Retinal pigment epithelial cell (primary cell): Measurements from ENCODE around the gene TMOD3.

ENCODE experiments used
- DNase-seq: peaks from one replicate; pipeline ENCODE4 v3.0.0-alpha.2; 2010; ENCODE audit warnings: low read depth
- H3K4me3 ChIP-seq: 2 replicates; pipeline ENCODE4 v1.5.1; 2011; ENCODE audit warnings: mild to moderate bottlenecking, low read length, control low read depth, moderate library complexity
- TF ChIP-seq, protein P1 (sequence below): conservative IDR thresholded peaks from 2 replicates; pipeline ENCODE4 v1.5.1; 2011; ENCODE audit warnings: low read depth, low read length, control low read depth, inconsistent platforms

Gene TMOD3

DNA sequence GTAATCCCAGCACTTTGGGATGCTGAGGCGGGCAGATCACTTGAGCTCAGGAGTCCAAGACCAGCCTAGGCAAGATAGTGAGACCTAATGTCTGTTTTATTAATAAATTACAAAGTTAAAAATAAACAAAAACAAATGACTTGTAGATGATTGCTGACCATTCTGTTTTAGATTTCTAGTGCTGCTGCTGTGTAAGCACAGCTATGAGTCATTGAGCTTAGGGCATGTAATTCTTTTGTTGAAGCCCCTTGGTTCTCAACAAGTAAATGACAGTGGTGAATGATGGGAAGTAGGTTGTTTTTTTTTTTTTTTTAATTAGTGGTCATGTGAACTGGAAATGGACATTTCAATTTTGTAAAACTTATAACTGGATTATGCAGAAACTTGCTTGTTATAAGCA, 78.9 kb downstream of the TMOD3 start:
- TF ChIP-seq, protein P1, sequence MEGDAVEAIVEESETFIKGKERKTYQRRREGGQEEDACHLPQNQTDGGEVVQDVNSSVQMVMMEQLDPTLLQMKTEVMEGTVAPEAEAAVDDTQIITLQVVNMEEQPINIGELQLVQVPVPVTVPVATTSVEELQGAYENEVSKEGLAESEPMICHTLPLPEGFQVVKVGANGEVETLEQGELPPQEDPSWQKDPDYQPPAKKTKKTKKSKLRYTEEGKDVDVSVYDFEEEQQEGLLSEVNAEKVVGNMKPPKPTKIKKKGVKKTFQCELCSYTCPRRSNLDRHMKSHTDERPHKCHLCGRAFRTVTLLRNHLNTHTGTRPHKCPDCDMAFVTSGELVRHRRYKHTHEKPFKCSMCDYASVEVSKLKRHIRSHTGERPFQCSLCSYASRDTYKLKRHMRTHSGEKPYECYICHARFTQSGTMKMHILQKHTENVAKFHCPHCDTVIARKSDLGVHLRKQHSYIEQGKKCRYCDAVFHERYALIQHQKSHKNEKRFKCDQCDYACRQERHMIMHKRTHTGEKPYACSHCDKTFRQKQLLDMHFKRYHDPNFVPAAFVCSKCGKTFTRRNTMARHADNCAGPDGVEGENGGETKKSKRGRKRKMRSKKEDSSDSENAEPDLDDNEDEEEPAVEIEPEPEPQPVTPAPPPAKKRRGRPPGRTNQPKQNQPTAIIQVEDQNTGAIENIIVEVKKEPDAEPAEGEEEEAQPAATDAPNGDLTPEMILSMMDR = no peak
- H3K4me3 ChIP-seq = no peak overlapping the region
- DNase-seq = peak; percentile 25

DNA sequence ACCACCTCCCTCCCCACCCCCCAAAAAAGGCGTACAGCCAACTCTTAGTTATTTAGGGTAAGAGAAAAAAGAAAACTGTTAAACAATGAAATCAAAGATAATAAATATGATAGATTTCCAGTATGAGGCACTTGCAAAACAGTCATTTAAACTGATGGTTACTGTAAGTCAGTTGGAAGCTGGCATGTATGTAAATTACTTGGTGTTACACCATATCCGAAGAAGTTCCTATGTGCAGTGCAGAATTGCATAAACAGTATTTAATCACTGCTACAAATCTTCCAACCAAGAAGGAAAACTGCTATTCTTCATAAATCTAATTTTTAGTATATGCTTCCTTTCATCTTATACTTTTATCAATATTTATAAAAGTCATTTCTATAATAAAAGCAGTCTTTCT, 80.1 kb downstream of the TMOD3 start:
- H3K4me3 ChIP-seq = no peak overlapping the region
- TF ChIP-seq, protein P1 = no peak
- DNase-seq = no peak

DNA sequence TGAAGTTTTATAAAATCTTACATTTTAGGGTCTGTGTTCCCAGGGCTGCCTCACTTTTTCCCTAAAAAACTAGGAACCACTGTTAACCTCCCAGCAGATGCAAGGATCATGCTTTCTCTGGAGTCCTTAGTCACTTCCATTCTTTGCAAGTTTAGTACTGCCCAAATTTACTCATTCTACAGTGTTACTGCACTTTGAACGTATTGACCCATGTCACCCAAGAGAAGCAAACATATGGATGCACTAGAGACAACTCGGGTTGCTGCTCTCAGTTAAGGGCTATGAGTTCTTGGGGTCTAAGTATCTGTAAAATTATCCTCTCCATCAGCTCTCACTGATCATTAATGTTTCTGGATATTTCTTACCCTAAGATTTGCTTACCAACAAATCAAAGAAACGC, 83.1 kb downstream of the TMOD3 start:
- no peak overlapping the region for H3K4me3 ChIP-seq
- DNase-seq = no peak
- TF ChIP-seq, protein P1 = no peak

DNA sequence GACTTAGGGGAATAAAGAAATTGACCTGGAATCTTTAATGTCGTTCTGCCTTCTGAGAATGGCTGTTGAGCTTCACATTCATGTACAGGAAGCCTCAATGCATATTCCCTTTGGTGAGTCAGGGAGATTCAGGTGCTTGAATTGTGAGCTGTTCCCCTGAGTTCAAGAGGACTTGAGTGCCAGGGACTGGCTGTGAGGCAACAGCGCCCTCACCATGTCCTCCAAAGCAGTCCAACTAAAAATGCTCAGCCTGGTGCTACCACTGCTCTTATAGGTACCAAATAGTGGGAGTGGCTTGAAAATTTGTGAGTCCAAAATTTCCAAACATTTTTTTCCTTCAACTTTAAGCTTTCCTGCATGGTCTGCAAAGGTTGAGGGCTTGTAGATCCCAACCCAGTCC, 88.0 kb downstream of the TMOD3 start:
- DNase-seq = no peak
- TF ChIP-seq, protein P1 = peak; percentile 55
- H3K4me3 ChIP-seq = no peak overlapping the region

DNA sequence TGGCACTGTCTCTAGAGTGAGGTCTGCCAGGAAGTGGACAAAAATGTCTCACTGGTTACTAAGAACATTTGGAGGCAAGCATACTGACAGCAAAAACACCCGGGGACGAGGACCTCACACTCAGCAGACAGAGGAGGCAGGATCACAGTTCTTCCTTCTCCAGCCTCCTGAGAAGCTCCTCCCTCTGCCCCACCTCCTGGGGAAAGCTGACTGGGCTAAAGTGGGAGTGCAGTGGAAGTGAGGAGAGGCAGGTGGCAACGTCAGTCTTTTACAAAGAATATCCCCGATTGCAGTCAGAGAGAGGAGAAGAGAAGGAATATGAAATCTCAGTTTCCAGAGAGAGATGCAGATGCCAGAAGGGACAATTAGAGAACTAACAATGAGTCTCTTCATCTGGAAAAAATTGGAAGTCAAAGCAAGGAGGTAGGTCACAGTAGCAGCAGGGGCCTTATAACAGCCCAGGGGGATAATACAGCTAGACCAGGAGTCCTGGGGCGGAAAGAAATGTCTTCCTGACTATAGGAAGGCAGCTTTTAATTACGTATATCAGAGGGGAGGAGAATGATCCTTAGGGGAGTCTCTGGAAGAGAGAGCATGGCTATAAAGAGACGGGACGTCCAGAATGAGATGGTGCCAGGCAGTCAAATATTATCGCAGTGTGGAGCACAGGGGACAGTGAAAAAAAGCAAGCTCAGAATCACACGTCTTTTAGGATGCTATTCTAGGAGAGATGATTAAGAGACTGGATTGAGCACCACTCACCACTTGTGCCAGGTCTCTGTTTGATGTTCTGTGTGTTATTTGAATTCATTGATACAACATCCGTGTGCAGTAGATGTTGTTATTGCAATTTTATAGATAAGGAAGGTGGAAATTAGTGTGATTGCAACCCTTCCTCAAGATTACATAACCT, 95.0 kb downstream of the TMOD3 start:
- no peak overlapping the region for H3K4me3 ChIP-seq
- no peak for DNase-seq
- TF ChIP-seq, protein P1 = no peak

DNA sequence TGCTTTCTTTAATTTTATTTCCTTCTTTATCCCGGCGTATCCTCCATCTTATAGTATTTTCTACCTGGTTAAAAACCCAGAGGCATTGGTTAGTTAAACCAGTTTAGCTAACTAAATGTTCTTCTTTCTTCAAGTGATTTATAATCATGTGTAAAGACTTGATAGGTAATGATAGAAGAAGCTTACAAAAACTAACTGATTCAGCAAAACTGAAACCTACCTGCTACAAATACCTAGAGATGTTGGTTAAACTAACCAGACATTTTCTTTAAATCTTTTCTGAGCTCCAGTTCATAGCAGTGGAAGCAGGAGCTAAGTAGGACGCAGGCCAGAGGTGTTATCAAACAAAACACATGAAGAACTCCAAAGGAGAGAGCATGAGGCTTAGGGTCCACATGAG, 97.4 kb downstream of the TMOD3 start:
- TF ChIP-seq, protein P1 = no peak
- no peak for DNase-seq
- H3K4me3 ChIP-seq = no peak overlapping the region

DNA sequence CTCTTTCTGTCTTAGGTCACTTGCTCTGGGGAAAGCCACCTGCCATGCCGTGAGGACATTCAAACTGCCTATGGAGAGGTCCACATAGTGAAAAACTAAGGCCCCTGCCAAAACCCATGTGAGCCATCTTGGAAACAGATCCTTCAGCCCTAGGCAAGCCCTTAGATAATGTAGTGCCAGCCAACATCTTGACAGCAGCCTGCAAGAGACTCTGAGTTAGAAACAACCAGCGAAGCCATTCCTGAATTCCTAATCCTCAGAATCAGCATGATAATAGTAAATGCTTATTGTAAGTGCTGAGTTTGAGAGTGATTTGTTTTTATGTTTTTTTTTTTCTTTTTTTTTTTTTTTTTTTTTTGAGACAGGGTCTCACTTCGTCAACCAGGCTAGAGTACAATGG, 101.6 kb downstream of the TMOD3 start:
- DNase-seq = no peak
- no peak overlapping the region for H3K4me3 ChIP-seq
- TF ChIP-seq, protein P1 = no peak
